ENCODE results near the gene IGF2.
"Not testable (repeated sequence)": the region's sequence is repeated elsewhere in the genome, so short reads cannot be mapped to it uniquely, and the experiment has no call there.

IGF2 gene

GRCh38 chr11:2136209-2136951, 2.8 kb downstream of the IGF2 start:
- no peak for DNase-seq (ENCODE audit: low spot score)

GRCh38 chr11:2135648-2136201, 3.5 kb downstream of the IGF2 start:
- no peak for DNase-seq (ENCODE audit: low spot score)

- no peak for DNase-seq (ENCODE audit: low spot score)
These were observed 4.1 kb downstream of the IGF2 start for GRCh38 chr11:2135018-2135569.

- DNase-seq (ENCODE audit: low spot score): no peak
These were observed 4.9 kb downstream of the IGF2 start for GRCh38 chr11:2134022-2135010.

DNA sequence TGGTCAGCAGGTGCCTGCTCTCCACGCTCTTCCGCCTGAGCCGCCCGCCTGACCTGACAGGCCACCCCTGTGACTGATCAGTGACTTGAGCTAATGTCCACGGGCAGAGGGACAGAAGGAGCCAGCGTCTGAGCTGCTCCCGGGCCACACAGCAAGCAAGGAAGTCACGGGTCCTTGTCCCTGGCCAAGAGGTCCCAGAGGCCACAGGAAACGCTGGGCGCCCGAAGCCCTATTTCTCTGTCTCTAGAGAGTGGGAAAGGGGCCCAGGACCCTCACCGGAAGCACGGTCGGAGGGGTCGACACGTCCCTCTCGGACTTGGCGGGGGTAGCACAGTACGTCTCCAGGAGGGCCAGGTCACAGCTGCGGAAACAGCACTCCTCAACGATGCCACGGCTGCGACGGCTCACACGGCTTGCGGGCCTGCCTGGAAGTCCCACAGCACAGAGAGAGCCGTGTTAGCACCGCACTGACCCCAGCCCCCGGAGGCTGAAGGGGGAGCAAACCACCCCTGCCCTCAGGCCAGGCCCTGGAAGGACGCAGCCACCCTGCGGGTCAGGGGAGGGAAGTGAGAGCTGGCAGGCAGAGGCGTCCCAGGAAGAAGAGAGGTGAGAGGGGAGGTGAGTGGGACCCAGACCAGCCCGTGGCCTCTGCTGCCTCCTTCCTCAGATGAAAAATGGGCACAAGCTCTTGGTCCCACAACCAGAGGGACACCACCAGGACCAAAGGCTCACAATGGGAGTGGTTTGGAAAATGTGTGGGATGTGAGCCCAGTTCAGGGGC, 5.8 kb downstream of the IGF2 start:
- no peak for DNase-seq (ENCODE audit: low spot score)

- DNase-seq (ENCODE audit: low spot score): no peak
These were observed 6.3 kb downstream of the IGF2 start for GRCh38 chr11:2132874-2133240.

GRCh38 chr11:2132246-2132645, 6.9 kb downstream of the IGF2 start:
- DNase-seq (ENCODE audit: low spot score): no peak

DNA sequence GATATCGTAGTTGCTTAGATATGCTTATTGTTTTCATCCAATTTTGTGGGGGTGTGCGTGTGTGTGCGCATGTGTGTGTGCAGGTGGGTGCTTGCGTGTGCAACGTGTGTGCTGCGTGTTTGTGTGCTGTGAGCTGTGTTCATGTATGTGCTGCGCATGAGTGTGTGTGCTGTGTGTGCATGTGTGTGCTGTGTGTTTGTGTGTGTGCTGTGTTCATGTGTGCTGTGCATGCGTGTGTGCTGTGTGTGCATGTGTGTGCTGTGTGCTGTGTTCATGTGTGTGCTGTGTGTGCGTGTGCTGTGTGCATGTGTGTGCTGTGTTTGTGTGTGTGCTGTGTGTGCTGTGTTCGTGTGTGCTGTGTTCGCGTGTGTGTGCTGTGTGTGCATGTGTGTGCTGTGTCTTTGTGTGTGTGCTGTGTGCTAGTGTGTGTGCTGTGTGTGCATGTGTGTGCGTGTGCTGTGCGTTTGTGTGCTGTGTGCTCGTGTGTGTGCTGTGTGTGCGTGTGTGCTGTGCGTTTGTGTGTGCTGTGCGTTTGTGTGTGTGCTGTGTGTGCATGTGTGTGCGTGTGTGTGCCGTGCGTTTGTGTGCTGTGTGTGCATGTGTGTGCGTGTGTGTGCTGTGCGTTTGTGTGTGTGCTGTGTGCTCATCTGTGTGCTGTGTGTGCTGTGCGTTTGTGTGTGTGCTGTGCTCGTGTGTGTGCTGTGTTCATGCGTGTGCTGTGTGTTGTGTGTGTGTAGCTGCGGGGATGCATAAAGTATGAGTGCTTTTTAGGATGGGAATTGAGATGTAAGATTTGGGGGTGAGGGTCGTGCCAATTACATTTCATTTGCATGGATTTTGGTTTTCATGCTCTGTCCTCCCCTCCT, 7.6 kb downstream of the IGF2 start:
- DNase-seq (ENCODE audit: low spot score): no peak

DNA sequence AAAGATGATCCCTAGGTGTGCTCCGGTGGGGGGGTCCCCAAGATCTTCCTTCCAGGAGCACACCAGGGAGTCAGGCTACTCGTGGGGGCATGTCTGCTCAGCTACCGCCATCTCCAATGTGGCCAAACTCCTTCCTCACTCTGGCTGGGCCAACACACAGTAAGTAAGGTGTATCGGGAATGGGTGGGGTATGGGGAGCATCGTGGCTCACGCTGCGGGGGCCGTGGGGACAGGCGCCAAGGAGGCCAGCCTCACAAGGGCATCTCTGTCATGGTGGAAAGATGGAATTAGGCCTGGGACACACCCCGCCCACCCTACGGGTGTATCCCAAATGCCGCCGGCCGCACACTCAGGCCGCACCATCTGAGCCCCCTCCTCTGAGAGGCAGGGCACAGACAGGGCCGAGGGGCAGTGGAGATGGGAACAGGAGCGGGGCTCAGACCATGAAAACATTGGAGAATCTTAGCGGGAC, 8.3 kb downstream of the IGF2 start:
- DNase-seq (ENCODE audit: low spot score): no peak

DNA sequence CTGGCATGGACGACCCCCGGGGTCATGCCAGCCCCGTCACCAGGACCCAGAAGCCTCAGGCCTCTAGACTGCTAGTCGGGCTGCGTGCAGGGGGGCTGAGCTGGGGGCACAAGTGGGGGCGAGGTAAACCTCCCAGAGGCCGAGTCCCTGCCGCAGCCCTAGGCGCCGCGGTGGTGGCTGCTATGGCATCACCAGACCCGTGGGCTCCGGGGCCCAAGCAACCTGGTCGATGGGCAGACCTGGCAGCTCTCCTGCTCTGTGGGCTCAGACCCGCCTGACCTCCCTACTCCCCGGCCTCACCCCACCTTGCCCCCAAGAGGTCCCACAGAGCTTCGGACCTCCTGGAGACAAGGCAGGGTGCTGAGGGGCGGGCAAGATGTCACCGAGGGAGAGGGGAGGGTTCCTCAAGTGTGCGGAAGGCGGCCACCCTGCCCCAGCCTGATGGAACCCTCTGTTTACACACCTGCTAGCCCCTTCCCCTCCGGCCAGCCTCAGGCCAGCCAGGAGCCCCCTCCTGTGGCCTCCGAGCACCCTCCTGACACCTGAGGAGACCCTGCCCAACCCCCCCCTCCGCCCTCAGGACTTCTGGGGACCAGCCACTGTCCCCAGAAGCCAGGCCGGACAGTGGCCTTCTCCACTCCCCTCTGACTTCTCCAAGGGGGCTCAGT, 9.4 kb downstream of the IGF2 start:
- DNase-seq (ENCODE audit: low spot score): no peak

DNA sequence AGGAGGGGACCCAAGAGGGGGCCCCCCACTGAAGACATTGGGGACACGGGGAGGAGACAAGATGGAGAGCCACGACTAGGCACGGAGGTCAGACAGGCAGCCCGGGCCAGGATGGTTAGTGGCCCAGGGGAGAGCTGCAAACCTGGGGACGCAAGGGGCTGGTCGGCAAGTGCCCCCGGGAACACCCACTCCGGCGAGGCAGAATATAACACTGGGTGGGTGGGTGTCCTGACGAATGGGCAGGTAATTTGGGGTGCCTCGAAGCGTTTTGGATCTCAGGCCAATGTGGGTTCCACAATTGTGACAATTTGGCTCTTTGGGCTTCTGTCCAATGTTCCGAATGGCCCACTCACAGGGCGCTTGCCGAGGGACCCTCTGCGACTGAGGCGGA, 9.9 kb downstream of the IGF2 start:
- no peak for DNase-seq (ENCODE audit: low spot score)

GRCh38 chr11:2128511-2129307, 10.5 kb downstream of the IGF2 start:
- DNase-seq (ENCODE audit: low spot score): no peak

DNA sequence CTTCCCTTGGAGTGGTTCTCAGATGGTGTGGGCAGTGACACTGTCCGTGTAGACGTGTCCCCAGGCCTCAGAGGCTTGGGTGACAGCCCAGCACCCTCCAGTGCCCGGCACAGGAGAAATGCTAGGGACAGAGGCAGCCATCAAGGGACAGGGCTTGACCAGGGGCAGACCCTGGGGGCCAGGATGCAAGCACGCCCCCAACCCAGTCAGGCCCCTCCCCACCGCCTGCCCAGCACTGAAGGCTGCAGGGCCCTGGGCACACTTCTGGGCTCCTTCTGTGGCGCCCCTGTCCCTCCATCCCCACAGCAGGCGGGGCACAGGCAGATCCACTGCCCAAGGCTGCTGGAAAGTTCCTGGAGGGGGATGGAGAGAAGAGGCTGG, 11.1 kb downstream of the IGF2 start:
- DNase-seq (ENCODE audit: low spot score): no peak

GRCh38 chr11:2127482-2128129, 11.6 kb downstream of the IGF2 start:
- DNase-seq (ENCODE audit: low spot score): no peak

DNA sequence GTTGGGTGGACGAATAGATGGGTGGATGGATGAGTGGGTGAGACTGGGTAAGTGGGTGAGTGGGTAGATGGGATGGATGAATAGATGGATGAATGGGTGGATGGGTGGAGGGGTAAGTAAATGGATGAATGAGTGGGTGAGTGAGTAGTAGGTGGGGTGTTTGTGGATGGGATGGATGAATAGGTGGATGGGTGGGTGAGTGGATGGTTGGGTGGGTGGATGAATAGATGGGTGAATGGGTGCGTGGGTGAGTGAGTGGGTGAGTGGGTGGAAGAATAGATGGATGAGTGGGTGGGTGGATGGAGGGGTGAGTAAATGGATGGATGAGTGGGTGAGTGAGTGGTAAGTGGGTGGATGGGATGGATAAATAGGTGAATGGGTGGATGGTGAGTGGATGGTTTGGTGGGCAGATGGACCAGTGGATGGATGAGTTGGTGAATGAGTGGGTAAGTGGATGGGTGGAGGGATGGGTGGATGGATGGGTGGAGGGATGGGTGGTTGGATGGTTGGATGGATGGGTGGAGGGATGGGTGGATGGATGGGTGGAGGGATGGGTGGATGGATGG, 12.6 kb downstream of the IGF2 start:
- DNase-seq (ENCODE audit: low spot score): no peak

DNA sequence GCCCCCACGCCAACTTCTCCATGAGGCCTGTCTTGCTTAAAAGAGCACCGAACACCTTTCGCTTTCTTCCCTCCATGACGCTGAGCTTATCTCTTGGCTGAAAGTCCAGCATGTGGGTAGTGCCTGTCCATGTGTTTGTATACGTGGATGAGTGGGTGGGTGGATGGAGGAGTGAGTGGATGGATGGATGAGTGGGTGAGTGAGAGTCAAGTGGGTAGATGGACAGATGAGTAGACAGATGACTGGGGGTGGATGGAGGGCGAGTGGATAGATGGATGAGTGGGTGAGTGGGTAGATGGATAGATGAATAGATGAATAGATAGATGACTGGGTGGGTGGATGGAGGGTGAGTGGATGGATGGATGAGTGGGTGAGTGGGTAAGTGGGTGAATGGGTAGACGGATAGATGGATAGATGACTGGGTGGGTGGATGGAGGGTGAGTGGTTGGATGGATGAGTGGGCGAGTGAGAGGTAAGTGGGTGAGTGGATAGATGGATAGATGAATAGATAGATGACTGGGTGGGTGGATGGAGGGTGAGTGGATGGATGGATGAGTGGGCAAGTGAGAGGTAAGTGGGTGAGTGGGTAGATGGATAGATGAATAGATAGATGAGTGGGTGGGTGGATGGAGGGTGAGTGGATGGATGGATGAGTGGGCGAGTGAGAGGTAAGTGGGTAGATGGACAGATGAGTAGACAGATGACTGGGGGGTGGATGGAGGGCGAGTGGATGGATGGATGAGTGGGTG, 14.3 kb downstream of the IGF2 start:
- not testable (repeated sequence) for DNase-seq (ENCODE audit: low spot score)

DNA sequence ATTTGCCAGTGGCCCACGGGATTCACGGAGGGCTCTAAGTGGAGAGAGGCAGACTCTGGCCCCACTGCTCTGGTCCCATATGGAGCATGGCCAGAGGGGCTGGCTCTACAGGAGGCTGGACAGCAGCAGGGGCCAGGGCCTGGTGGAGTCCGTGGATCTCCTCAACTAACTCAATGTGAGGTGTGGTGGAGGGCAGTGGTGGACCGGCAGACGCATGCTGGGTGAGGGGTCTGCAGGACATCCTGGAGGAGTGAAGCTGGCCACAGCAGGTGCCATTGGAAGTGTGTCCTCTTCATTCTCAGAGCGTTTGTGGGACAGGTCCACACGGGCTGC, 15.6 kb downstream of the IGF2 start:
- DNase-seq (ENCODE audit: low spot score): no peak

Measured in NAMALWA (cell line).